HCT116 (cell line): ENCODE measurements around the gene CNDP1.
"Not testable (repeated sequence)": the region's sequence is repeated elsewhere in the genome, so short reads cannot be mapped to it uniquely, and the experiment has no call there.

Experiments
- EZH2phosphoT487 ChIP-seq: fragments of 200-600 bp; IDR thresholded peaks from 2 replicates; pipeline ENCODE4 v1.6.1; 2018; ENCODE audit warnings: antibody characterized with exemption, borderline replicate concordance
- POLR2A ChIP-seq: IDR thresholded peaks from 2 replicates; pipeline ENCODE4 v1.7.0; 2011; ENCODE audit warnings: borderline replicate concordance; ENCODE audit not compliant: insufficient read depth, insufficient read length; ENCODE audit errors: extremely low read depth
- TF ChIP-seq, protein P1 (sequence below), 3 experiments: fragments of 200-600 bp in 1 of 3; sonication (generic) in 1 of 3; IDR thresholded peaks in 2 of 3; conservative IDR thresholded peaks in 1 of 3; 2 replicates each; pipeline ENCODE4 v1.5.1; 2012 to 2017; ENCODE audit warnings: low read depth in 2 of 3, low read length in 2 of 3, antibody characterized with exemption in 1 of 3, borderline replicate concordance in 1 of 3, control low read depth in 1 of 3, mild to moderate bottlenecking in 1 of 3, mixed read lengths in 1 of 3, mixed run types in 1 of 3, moderate library complexity in 1 of 3; ENCODE audit not compliant: insufficient read depth in 1 of 3

DNA sequence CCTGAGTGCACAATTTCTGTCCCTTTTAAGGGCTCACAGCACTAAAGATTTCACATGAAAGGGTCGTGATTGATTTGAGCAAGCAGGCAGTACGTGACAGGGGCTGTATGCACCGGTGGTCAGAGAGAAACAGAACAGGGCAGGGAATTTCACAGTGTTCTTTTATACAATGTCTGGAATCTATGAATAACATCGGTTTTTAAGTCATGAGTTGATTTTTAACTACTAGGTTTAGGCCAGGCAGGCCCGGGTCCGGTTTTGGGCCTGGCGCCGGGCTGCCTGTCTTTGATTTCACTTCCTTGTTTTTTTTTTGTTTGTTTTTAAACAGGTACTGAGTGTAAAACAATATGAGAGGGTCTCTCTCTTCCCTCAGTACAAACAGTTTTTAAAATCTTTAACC is 33.5 kb upstream of the CNDP1 start:
- TF ChIP-seq EZH2phosphoT487, POLR2A: not testable (repeated sequence)
- TF ChIP-seq, protein P1, sequence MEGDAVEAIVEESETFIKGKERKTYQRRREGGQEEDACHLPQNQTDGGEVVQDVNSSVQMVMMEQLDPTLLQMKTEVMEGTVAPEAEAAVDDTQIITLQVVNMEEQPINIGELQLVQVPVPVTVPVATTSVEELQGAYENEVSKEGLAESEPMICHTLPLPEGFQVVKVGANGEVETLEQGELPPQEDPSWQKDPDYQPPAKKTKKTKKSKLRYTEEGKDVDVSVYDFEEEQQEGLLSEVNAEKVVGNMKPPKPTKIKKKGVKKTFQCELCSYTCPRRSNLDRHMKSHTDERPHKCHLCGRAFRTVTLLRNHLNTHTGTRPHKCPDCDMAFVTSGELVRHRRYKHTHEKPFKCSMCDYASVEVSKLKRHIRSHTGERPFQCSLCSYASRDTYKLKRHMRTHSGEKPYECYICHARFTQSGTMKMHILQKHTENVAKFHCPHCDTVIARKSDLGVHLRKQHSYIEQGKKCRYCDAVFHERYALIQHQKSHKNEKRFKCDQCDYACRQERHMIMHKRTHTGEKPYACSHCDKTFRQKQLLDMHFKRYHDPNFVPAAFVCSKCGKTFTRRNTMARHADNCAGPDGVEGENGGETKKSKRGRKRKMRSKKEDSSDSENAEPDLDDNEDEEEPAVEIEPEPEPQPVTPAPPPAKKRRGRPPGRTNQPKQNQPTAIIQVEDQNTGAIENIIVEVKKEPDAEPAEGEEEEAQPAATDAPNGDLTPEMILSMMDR (IDR thresholded peaks at IDR 0.05 in 2 of 3, conservative IDR thresholded peaks at IDR 0.05 in 1 of 3; ENCODE audit: borderline replicate concordance in 1 of 3, insufficient read depth in 1 of 3, low read depth in 2 of 3, low read length in 2 of 3), result not testable (repeated sequence)
